Testis (tissue), 3 donors: ENCODE data around the gene R3HDM2. TPM values are rescaled to one million over a fixed set of nuclear protein-coding genes. Genes with fewer than 3 reads are reported as not detected.
"Not testable (repeated sequence)": the region's sequence is repeated elsewhere in the genome, so short reads cannot be mapped to it uniquely, and the experiment has no call there.

ENCODE experiments used
- DNase-seq: peaks from one replicate; pipeline ENCODE4 v3.0.0-alpha.2; 2019
- H3K27ac ChIP-seq, 2 donors: fragments of 200-600 bp; sonication (generic); one replicate each; pipeline ENCODE4 v1.5.1; 2019
- H3K27me3 ChIP-seq: fragments of 200-600 bp; sonication (generic); one replicate; pipeline ENCODE4 v1.5.1; 2019
- H3K36me3 ChIP-seq: fragments of 200-600 bp; sonication (generic); one replicate; pipeline ENCODE4 v1.5.1; 2017; ENCODE audit warnings: low read depth; ENCODE audit errors: missing control alignments
- H3K4me1 ChIP-seq: fragments of 200-600 bp; sonication (generic); one replicate; pipeline ENCODE4 v1.5.1; 2019
- H3K4me3 ChIP-seq, 2 donors: fragments of 200-600 bp; sonication (generic); one replicate each; pipeline ENCODE4 v1.5.1; 2017 to 2019
- H3K9me3 ChIP-seq: fragments of 200-600 bp; sonication (generic); one replicate; pipeline ENCODE4 v1.5.1; 2017
- CTCF ChIP-seq, 3 experiments: fragments of 450-650 bp in 2 of 3; fragments of 200-600 bp in 1 of 3; sonication (generic) in 1 of 3; IDR thresholded peaks; one replicate each; pipeline ENCODE4 v1.5.1; 2016 to 2019; ENCODE audit warnings: antibody characterized with exemption in 3 of 3, mild to moderate bottlenecking in 2 of 3, moderate library complexity in 1 of 3
- POLR2A ChIP-seq: fragments of 450-650 bp; IDR thresholded peaks from one replicate; pipeline ENCODE4 v1.6.1; 2017; ENCODE audit warnings: antibody characterized with exemption, mild to moderate bottlenecking, moderate library complexity
- WGBS, 2 donors: methylation state at CpG; one replicate each; pipeline ENCODE4 v1.1.5; 2018; 5-methylcytosine and 5-hydroxymethylcytosine counted together
- intact Hi-C: fragments of 100-400 bp; cut with DNase I; formaldehyde crosslinking; loops from one replicate; pipeline ENCODE4 v1.15.1; 2023; ENCODE audit warnings: low total_unique reads
- polyA plus RNA-seq: library from polyadenylated mRNA; stranded (reverse); fragments of 350-450 nt; fragmentation: Illumina TruSeq; extraction: RNeasy Lipid Tissue Mini Kit (QIAGEN cat#74804); gene quantifications from one replicate; pipeline ENCODE4 v1.2.3, GENCODE V29; 2014; ENCODE audit warnings: low read depth, low replicate concordance; ENCODE audit not compliant: insufficient read depth
- total RNA-seq, 2 donors: library from RNA; depleted of rRNA; stranded (reverse); fragments of >200 nt; gene quantifications; one replicate each; pipeline ENCODE4 v1.2.3, GENCODE V29; 2016

R3HDM2 gene
- total and polyA plus RNA-seq, 3 donors from 2014 or later, result 54.6 to 93.9 (median 92.0) TPM

GRCh38 chr12:57367121-57367520, 63.7 kb downstream of the R3HDM2 start:
- TF ChIP-seq POLR2A (no peak), CTCF (IDR thresholded peaks at IDR 0.05) (no peak)
- Histone ChIP-seq H3K4me1 (peaks cover 3% of the 10 kb centered on the region), H3K9me3 (no peaks in the 10 kb centered on the region), H3K36me3 (no peaks in the 10 kb centered on the region), H3K27ac (no peak overlapping the region), H3K27me3 (no peaks in the 10 kb centered on the region), H3K4me3 (no peak overlapping the region)
- no peak for DNase-seq
- intact Hi-C loops, result no loop called here

GRCh38 chr12:57366315-57366714, 64.5 kb downstream of the R3HDM2 start:
- 93 to 94% methylated on average over 3 of the region's 3 CpGs for WGBS, 2 donors
- TF ChIP-seq POLR2A, result no peak
- no peak for TF ChIP-seq CTCF (IDR thresholded peaks at IDR 0.05)
- H3K36me3 ChIP-seq, result no peaks in the 10 kb centered on the region
- no peak for DNase-seq
- H3K9me3 ChIP-seq, result no peaks in the 10 kb centered on the region
- intact Hi-C loops, result no loop called here
- H3K27me3 ChIP-seq, result no peaks in the 10 kb centered on the region
- no peaks in the 10 kb centered on the region for H3K4me1 ChIP-seq
- no peak overlapping the region for H3K27ac ChIP-seq
- no peak overlapping the region for H3K4me3 ChIP-seq

GRCh38 chr12:57364156-57364555, 66.7 kb downstream of the R3HDM2 start:
- 91 to 99% methylated on average over 5 of the region's 5 CpGs for WGBS, 2 donors
- intact Hi-C loops, result not testable (repeated sequence)

GRCh38 chr12:57360468-57360867, 70.4 kb downstream of the R3HDM2 start:
- Histone ChIP-seq H3K4me3 (no peak overlapping the region), H3K27me3 (no peaks in the 10 kb centered on the region), H3K4me1 (no peaks in the 10 kb centered on the region), H3K9me3 (no peaks in the 10 kb centered on the region), H3K27ac (no peak overlapping the region), H3K36me3 (no peaks in the 10 kb centered on the region)
- intact Hi-C loops, result no loop called here
- TF ChIP-seq CTCF (IDR thresholded peaks at IDR 0.05) (no peak), POLR2A (no peak)
- 91 to 93% methylated on average over 8 of the region's 8 CpGs for WGBS, 2 donors
- no peak for DNase-seq

More at GRCh38 chr12:57364156-57364555, 66.7 kb downstream of the R3HDM2 start:
- not testable (repeated sequence) for H3K36me3 ChIP-seq, H3K27me3 ChIP-seq, H3K27ac ChIP-seq, DNase-seq, H3K4me3 ChIP-seq, H3K9me3 ChIP-seq, H3K4me1 ChIP-seq

GRCh38 chr12:57358646-57359045, 72.2 kb downstream of the R3HDM2 start:
- TF ChIP-seq POLR2A, result no peak
- TF ChIP-seq CTCF (IDR thresholded peaks at IDR 0.05), result no peak
- no peaks in the 10 kb centered on the region for H3K4me1 ChIP-seq
- 89 to 93% methylated on average over 4 of the region's 4 CpGs for WGBS, 2 donors
- intact Hi-C loops, result no loop called here
- no peak overlapping the region for H3K27ac ChIP-seq
- DNase-seq, result no peak
- H3K27me3 ChIP-seq, result no peaks in the 10 kb centered on the region
- no peaks in the 10 kb centered on the region for H3K36me3 ChIP-seq
- no peaks in the 10 kb centered on the region for H3K9me3 ChIP-seq
- H3K4me3 ChIP-seq, result no peak overlapping the region
